ENCODE data around the gene NMT1.
"Not testable (repeated sequence)": the region's sequence is repeated elsewhere in the genome, so short reads cannot be mapped to it uniquely, and the experiment has no call there.

Gene NMT1

GRCh38 chr17:45036691-45037090 is 24.4 kb upstream of the NMT1 start:
- DNase-seq (ENCODE audit: low read depth in 2 of 2), result no peak

- DNase-seq (ENCODE audit: low read depth in 2 of 2), result no peak
Observed at GRCh38 chr17:45038728-45039634, 22.1 kb upstream of the NMT1 start.

- DNase-seq (ENCODE audit: low read depth in 2 of 2), result no peak
Observed at GRCh38 chr17:45040459-45040858, 20.7 kb upstream of the NMT1 start.

GRCh38 chr17:45042346-45043120 is 18.6 kb upstream of the NMT1 start:
- DNase-seq (ENCODE audit: low read depth in 2 of 2), result no peak

GRCh38 chr17:45043813-45044540 is 17.1 kb upstream of the NMT1 start:
- no peak for DNase-seq (ENCODE audit: low read depth in 2 of 2)

- no peak for DNase-seq (ENCODE audit: low read depth in 2 of 2)
Observed at GRCh38 chr17:45046537-45047125, 14.5 kb upstream of the NMT1 start.

GRCh38 chr17:45048795-45049563 is 12.1 kb upstream of the NMT1 start:
- DNase-seq (ENCODE audit: low read depth in 2 of 2), result no peak

GRCh38 chr17:45050481-45051059 is 10.5 kb upstream of the NMT1 start:
- DNase-seq (ENCODE audit: low read depth in 2 of 2), result peak in 1 of 2 donors; percentile 25

- DNase-seq (ENCODE audit: low read depth in 2 of 2), result peak; percentile 83 to 92
Observed at GRCh38 chr17:45051060-45051719, 9.9 kb upstream of the NMT1 start, which contains the start of gene DCAKD. Gene DCAKD, minus strand, starts transcription at chr17:45051632. Its CDS starts 16,747 bp downstream, at chr17:45034885.

- not testable (repeated sequence) for DNase-seq (ENCODE audit: low read depth in 2 of 2)
Observed at GRCh38 chr17:45051720-45052051, 9.4 kb upstream of the NMT1 start.

GRCh38 chr17:45052052-45052772 is 8.9 kb upstream of the NMT1 start:
- peak; percentile 24 to 29 for DNase-seq (ENCODE audit: low read depth in 2 of 2)

- DNase-seq (ENCODE audit: low read depth in 2 of 2), result no peak
Observed at GRCh38 chr17:45060382-45060796, 728 bp upstream of the NMT1 start.

GRCh38 chr17:45061606-45062205 is 589 bp downstream of the NMT1 start:
- no peak for DNase-seq (ENCODE audit: low read depth in 2 of 2)

GRCh38 chr17:45063198-45063597 is 2.1 kb downstream of the NMT1 start:
- DNase-seq (ENCODE audit: low read depth in 2 of 2), result no peak

- DNase-seq (ENCODE audit: low read depth in 2 of 2), result no peak
Observed at GRCh38 chr17:45067637-45068036, 6.5 kb downstream of the NMT1 start.

- no peak for DNase-seq (ENCODE audit: low read depth in 2 of 2)
Observed at GRCh38 chr17:45070001-45070400, 8.9 kb downstream of the NMT1 start.

GRCh38 chr17:45070809-45071208 is 9.7 kb downstream of the NMT1 start:
- no peak for DNase-seq (ENCODE audit: low read depth in 2 of 2)

- DNase-seq (ENCODE audit: low read depth in 2 of 2), result no peak
Observed at GRCh38 chr17:45073414-45074070, 12.4 kb downstream of the NMT1 start.

Measured in stimulated activated CD4-positive, alpha-beta T cell treated with anti-CD3 and anti-CD28 coated beads, Interleukin-4, amount 100 ng/mL, for 48 hours (primary cell).